Stimulated activated CD4-positive, alpha-beta T cell treated with anti-CD3 and anti-CD28 coated beads, Interleukin-1b, Interleukin-23, amount 100 ng/mL, for 1 hour (primary cell): Measurements from ENCODE around the gene SELENOW.
"Not testable (repeated sequence)": the region's sequence is repeated elsewhere in the genome, so short reads cannot be mapped to it uniquely, and the experiment has no call there.

ENCODE experiments used
- DNase-seq, 2 donors: peaks; one replicate each; pipeline ENCODE4 v3.0.0-alpha.2; 2020; ENCODE audit warnings: low read depth in 2 of 2

SELENOW gene

GRCh38 chr19:47778049-47778953, at the start of gene SELENOW:
Gene SELENOW, plus strand, starts transcription at chr19:47778703. Its CDS starts 83 bp downstream, at chr19:47778786.
- peak; percentile 45 to 60 for DNase-seq

GRCh38 chr19:47729468-47729798, 49.1 kb upstream of the SELENOW start:
- no peak for DNase-seq

DNA sequence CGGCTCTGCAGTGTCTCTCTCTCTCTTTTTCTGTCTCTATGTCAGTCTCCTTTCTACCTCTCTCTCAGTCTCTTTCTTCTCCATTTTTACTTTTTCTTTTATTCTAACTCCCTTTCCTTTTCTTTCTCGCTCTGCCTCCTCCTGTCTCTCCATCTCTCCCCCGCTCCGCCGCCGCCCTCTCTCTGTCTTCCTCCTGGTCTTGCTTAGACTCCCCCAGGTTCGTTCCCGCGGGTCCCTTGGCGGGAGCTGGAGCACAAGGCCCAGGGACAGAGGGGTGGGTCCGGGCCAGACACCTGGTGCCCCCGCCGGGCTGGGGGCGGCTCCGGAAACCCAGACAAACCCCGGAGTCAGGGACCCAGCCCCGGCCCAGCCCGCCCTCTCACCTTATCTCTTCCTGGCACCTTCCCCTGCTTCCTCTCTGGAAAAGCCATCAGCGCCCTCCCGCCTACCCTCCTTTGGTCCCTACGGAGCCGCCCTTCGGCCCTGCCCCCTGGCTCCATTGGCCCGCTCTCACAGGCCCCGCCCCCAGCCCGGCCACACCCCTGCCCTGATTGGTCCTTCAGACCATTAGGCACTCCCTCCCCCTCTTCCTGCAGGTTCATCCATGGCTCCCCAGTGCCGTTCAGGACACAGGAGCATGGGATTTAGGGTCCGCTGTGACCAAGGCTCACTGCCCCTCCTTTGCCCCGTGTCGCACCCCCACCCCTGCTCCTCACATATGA, 48.5 kb upstream of the SELENOW start:
- DNase-seq: no peak

GRCh38 chr19:47730521-47730889, 48.0 kb upstream of the SELENOW start:
- DNase-seq: no peak

GRCh38 chr19:47730910-47731309, 47.6 kb upstream of the SELENOW start:
- DNase-seq: no peak

GRCh38 chr19:47735131-47735530, 43.4 kb upstream of the SELENOW start:
- DNase-seq: no peak

DNA sequence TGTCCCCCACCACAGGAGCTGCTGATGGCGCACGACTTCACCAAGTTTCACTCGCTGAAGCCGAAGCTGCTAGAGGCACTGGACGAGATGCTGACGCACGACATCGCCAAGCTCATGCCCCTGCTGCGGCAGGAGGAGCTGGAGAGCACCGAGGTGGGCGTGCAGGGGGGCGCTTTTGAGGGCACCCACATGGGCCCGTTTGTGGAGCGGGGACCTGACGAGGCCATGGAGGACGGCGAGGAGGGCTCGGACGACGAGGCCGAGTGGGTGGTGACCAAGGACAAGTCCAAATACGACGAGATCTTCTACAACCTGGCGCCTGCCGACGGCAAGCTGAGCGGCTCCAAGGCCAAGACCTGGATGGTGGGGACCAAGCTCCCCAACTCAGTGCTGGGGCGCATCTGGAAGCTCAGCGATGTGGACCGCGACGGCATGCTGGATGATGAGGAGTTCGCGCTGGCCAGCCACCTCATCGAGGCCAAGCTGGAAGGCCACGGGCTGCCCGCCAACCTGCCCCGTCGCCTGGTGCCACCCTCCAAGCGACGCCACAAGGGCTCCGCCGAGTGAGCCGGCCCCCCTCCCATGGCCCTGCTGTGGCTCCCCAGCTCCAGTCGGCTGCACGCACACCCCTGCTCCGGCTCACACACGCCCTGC, 37.5 kb upstream of the SELENOW start:
- no peak for DNase-seq

- no peak for DNase-seq
These were observed 36.9 kb upstream of the SELENOW start for GRCh38 chr19:47741544-47742140.

DNA sequence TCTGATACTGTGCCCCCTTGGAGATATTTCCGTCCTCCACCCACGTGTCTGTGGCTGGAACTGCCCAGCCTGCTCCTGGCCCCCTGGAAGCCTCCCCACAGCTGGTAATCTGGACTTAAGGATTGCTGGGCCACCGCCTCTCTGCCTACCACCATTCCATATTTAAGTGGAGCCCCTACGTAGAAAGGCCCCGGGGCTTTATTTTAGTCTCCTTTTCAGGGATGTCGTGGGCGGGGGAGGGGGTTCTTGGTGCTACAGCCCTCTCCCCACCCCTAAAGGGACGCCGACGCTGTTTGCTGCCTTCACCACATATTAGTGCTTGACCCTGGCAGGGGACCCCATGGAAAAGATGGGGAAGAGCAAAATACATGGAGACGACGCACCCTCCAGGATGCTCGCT, 35.9 kb upstream of the SELENOW start:
- no peak for DNase-seq

- DNase-seq: peak; percentile 94
These were observed 33.2 kb upstream of the SELENOW start, which contains the start of gene NOP53 for GRCh38 chr19:47745010-47745901. Gene NOP53, plus strand, starts transcription at chr19:47745546. Its CDS starts 14 bp downstream, at chr19:47745560.

DNA sequence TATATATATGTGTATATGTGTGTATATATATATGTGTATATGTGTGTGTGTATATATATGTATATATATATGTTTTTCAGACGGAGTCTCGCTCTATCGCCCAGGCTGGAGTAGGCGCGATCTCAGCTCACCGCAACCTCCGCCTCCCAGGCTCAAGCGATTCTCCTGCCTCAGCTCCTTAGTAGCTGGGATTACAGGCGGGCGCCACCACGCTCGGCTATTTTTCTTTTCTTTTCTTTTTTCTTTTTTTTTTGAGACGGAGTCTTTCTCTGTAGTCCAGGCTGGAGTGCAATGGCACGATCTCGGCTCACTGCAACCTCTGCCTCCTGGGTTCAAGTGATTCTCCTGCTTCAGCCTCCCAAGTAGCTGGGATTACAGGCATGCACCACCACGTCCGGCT, 32.4 kb upstream of the SELENOW start:
- DNase-seq: not testable (repeated sequence)

DNA sequence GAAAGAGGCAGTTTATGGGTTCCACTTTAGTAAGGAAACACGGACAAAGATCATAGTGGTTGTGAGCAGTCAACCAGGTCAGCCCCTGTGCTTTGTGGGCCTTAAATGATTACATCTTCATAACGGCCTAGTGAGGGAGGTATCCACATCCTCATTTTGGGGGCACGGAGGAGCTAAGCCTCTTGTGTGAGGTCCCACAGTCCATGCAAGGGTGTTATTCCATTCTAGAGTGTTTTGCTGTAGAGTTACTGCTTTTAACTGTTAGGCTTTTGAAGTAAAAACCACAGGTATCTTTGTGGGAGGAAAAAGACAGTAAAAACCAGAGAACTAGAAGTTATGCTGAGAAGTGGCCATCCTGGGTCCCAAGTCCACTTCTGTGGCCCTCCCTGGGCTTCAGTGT, 29.2 kb upstream of the SELENOW start:
- no peak for DNase-seq

- DNase-seq: no peak
These were observed 27.8 kb upstream of the SELENOW start for GRCh38 chr19:47750752-47751151.

DNA sequence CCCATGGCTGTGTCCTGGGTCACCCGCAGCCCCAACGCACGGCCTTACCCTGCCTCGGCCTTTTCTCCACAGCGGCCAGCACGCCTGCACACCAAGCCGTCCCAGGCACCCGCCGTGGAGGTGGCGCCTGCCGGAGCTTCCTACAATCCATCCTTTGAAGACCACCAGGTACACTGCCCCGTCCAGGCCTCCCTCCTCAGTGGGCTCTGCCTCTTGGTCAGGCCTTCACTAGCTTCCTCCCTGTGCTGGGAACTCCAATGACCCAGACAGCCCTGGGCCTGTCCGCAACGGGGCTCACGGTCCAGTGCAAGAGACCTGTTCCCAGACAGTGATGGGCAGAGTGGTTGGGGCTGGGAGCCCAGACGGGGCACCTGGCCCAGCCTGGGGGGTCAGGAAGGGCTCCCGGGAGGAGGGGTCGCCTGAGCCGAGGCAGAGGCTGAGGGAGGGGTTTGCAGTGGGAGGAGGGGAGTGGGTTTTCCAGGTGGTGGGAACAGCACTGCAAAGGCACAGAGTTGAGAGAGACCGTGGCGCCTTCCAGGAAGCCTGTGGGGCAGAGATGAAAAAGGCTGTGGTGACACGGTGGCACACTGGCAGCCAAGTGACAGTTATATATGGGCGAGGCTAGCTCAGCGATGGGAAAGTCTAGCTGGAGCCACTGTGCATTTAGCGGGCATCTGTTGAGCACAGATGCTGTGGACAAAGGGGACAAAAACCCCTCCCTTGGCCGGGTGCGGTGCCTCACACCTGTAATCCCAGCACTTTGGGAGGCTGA, 25.9 kb upstream of the SELENOW start:
- no peak for DNase-seq

DNA sequence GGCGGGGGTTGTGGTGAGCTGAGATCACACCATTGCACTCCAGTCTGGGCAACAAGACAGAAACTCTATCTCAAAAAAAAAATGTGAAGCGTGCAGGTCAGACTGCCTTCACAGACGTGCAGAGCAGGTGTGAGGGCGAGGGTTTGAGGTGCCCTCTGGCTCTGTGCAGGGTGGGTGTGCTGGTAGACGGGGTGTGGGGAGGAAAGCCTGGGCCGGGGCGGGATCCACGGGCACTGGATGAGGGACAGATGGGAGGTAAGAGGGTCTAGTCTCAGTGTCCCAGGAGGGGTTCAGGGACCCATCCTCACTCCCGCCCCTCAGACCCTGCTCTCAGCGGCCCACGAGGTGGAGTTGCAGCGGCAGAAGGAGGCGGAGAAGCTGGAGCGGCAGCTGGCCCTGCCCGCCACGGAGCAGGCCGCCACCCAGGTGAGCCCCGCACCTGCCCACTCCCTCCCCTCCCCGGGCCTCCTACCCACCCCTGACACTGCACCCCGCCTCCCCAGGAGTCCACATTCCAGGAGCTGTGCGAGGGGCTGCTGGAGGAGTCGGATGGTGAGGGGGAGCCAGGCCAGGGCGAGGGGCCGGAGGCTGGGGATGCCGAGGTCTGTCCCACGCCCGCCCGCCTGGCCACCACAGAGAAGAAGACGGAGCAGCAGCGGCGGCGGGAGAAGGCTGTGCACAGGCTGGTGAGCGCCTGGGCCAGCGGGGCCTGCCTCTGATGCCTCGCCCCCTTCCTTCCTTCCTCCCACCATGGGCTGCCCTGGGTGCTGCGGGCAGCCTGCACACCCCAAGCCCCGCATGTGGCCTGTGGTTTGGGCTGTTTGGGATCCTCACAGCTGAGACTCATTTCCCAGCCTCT, 24.1 kb upstream of the SELENOW start:
- no peak for DNase-seq

GRCh38 chr19:47755065-47755761, 23.3 kb upstream of the SELENOW start:
- DNase-seq: no peak

DNA sequence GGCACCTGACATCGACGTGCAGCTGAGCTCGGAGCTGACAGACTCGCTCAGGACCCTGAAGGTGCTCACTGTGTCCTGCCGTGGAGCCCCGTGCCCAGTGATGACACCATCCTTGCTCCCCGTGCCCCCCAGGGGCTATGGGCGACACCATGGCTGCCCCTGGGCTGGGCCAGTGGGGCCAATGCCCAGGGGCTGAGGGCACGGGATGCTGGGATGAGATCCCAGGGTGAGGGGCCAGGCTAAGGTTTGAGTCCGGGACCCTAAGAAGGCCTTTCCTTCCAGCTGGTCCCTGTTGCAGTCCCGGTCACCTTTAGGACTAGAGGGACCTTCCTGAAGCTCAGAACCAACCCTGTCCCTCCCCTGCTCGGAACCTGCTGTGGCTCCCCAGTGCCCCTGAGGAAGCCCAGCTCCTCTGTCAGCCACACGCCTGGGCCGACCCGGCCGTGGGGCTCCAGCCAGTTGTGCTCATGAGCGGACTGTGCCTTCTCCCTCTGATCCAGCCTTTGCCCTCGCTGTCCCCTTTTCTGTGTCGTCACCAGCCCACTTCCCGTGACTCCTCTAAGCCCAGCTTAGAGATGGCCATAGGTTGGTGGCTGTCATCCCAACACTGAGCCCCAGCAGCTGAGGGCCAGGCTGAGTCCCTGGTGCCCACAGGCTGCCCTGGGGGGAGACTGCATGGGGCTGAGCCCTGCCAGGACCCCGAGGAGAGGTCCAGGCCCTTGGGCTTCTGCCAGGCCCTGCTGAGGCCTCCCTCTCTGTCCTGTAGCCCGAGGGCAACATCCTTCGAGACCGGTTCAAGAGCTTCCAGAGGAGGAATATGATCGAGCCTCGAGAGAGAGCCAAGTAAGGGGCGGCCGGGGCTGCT, 22.5 kb upstream of the SELENOW start:
- no peak for DNase-seq

GRCh38 chr19:47756627-47756929, 21.9 kb upstream of the SELENOW start:
- DNase-seq: no peak
